H1 (cell line): Measurements from ENCODE around the gene EPB41L5. TPM values are rescaled to one million over a fixed set of nuclear protein-coding genes. Genes with fewer than 3 reads are reported as not detected.

Source experiments
- CTCF ChIA-PET: fragments of 300-600 bp; sonication (Branson Sonifier 250); formaldehyde crosslinking; loops from one replicate; lab custom pipeline; 2021; ENCODE audit not compliant: partially characterized antibody; lab: Charles Lee
- POLR2A ChIA-PET: fragments of 300-600 bp; sonication (Branson Sonifier 250); formaldehyde crosslinking; loops from one replicate; lab custom pipeline; 2021; ENCODE audit warnings: inconsistent platforms; ENCODE audit not compliant: partially characterized antibody; lab: Charles Lee
- DNase-seq, 2 experiments: peaks; one replicate each; pipeline versions ENCODE4 v3.0.0 to v3.0.0-alpha.2; 2010 to 2022; ENCODE audit warnings: low spot score in 2 of 2, low read depth in 1 of 2, mixed read lengths in 1 of 2
- FAIRE-seq: peaks from 2 replicates; lab custom pipeline; 2011; peaks lifted over from hg19 to GRCh38; lab: Jason Lieb, UNC
- H2AFZ ChIP-seq: 2 replicates; pipeline ENCODE4 v1.8.1; 2012; ENCODE audit warnings: low read length, inconsistent platforms
- H2AK5ac ChIP-seq: 2 replicates; pipeline ENCODE4 v1.6.1; 2013; ENCODE audit warnings: low read depth, low read length
- H2BK120ac ChIP-seq: replicated peaks from 2 replicates; pipeline ENCODE3; 2013; ENCODE audit warnings: low read depth, low read length, inconsistent platforms
- H2BK12ac ChIP-seq: 2 replicates; pipeline ENCODE4 v1.6.1; 2013; ENCODE audit warnings: low read depth, low read length
- H2BK15ac ChIP-seq: 2 replicates; pipeline ENCODE4 v1.6.1; 2013; ENCODE audit warnings: low read length
- H2BK20ac ChIP-seq: 2 replicates; pipeline ENCODE4 v1.6.1; 2013; ENCODE audit warnings: low read length
- H2BK5ac ChIP-seq: 2 replicates; pipeline ENCODE4 v1.6.1; 2013; ENCODE audit warnings: low read depth, low read length
- H3K14ac ChIP-seq: 2 replicates; pipeline ENCODE4 v1.6.1; 2013; ENCODE audit warnings: inconsistent platforms; ENCODE audit not compliant: insufficient read length
- H3K18ac ChIP-seq: 2 replicates; pipeline ENCODE4 v1.6.1; 2013; ENCODE audit warnings: low read length; ENCODE audit errors: extremely low read depth
- H3K23ac ChIP-seq: 2 replicates; pipeline ENCODE4 v1.6.1; 2013; ENCODE audit warnings: inconsistent platforms; ENCODE audit not compliant: insufficient read length
- H3K23me2 ChIP-seq: 2 replicates; pipeline ENCODE4 v1.6.1; 2013; ENCODE audit warnings: low read depth, low read length
- H3K27ac ChIP-seq: 2 replicates; pipeline ENCODE4 v1.6.1; 2011; ENCODE audit warnings: low read depth, low read length, inconsistent platforms
- H3K27me3 ChIP-seq, 4 experiments: replicated peaks in 1 of 4; 1 replicate in 1 of 4; 2 replicates in 3 of 4; pipeline versions ENCODE4 v1.6.1 to v1.8.1; 2011 to 2013; ENCODE audit warnings: low read length in 3 of 4, mild to moderate bottlenecking in 3 of 4, inconsistent platforms in 2 of 4, mixed read lengths in 2 of 4, moderate library complexity in 1 of 4; ENCODE audit not compliant: control insufficient read depth in 3 of 4, insufficient read depth in 3 of 4; ENCODE audit errors: extremely low read depth in 1 of 4
- H3K36me3 ChIP-seq, 4 experiments: 2 replicates each; pipeline versions ENCODE4 v1.6.1 to v1.8.1; 2011 to 2013; ENCODE audit warnings: mild to moderate bottlenecking in 4 of 4, low read length in 3 of 4, moderate library complexity in 2 of 4, control low read depth in 1 of 4, inconsistent platforms in 1 of 4; ENCODE audit not compliant: insufficient read depth in 4 of 4, control insufficient read depth in 2 of 4
- H3K4ac ChIP-seq: replicated peaks from 2 replicates; pipeline ENCODE3; 2013; ENCODE audit warnings: low read length, low read depth, mixed read lengths, inconsistent platforms; ENCODE audit not compliant: insufficient read length
- H3K4me1 ChIP-seq, 4 experiments: replicated peaks in 1 of 4; 1 replicate in 1 of 4; 2 replicates in 3 of 4; pipeline versions ENCODE4 v1.6.1 to v1.8.1; 2011 to 2013; ENCODE audit warnings: low read length in 3 of 4, inconsistent platforms in 2 of 4, mixed read lengths in 1 of 4; ENCODE audit not compliant: insufficient read depth in 4 of 4, control insufficient read depth in 3 of 4
- H3K4me2 ChIP-seq, 2 experiments: 2 replicates each; pipeline versions ENCODE4 v1.6.1 to v1.8.1; 2011 to 2013; ENCODE audit warnings: low read depth in 2 of 2, low read length in 2 of 2, control low read depth in 1 of 2, inconsistent platforms in 1 of 2, mild to moderate bottlenecking in 1 of 2; ENCODE audit not compliant: insufficient read depth in 1 of 2
- H3K4me3 ChIP-seq, 4 experiments: fragments of 200-600, 300-600 bp in 1 of 4; sonication (generic), shearing (Covaris generic), sonication (Bioruptor Twin) in 1 of 4; 2 replicates each; pipeline versions ENCODE4 v1.5.1 to v1.8.1; 2011 to 2016; ENCODE audit warnings: low read length in 4 of 4, low read depth in 3 of 4, control low read depth in 2 of 4, inconsistent platforms in 2 of 4, mild to moderate bottlenecking in 2 of 4, mixed read lengths in 1 of 4, moderate library complexity in 1 of 4; ENCODE audit not compliant: insufficient read depth in 2 of 4; ENCODE audit errors: extremely low read depth in 1 of 4
- H3K56ac ChIP-seq: replicated peaks from 2 replicates; pipeline ENCODE3; 2013; ENCODE audit warnings: low read depth, mild to moderate bottlenecking, mixed read lengths, low read length, inconsistent platforms; ENCODE audit not compliant: insufficient read length
- H3K79me1 ChIP-seq: 2 replicates; pipeline ENCODE4 v1.6.1; 2013; ENCODE audit warnings: low read depth, low read length, control low read depth
- H3K79me2 ChIP-seq, 2 experiments: 2 replicates each; pipeline versions ENCODE4 v1.6.1 to v1.8.1; 2012 to 2013; ENCODE audit warnings: low read length in 2 of 2, mild to moderate bottlenecking in 2 of 2, inconsistent platforms in 1 of 2; ENCODE audit not compliant: insufficient read depth in 2 of 2, control insufficient read depth in 1 of 2
- H3K9ac ChIP-seq, 4 experiments: replicated peaks in 1 of 4; 1 replicate in 1 of 4; 2 replicates in 3 of 4; pipeline versions ENCODE4 v1.6.1 to v1.8.1; 2011 to 2013; ENCODE audit warnings: low read depth in 3 of 4, low read length in 3 of 4, control low read depth in 2 of 4, mild to moderate bottlenecking in 2 of 4, moderate library complexity in 2 of 4, inconsistent platforms in 1 of 4; ENCODE audit errors: extremely low read depth in 1 of 4
- H3K9me3 ChIP-seq, 2 experiments: 2 replicates each; pipeline versions ENCODE4 v1.6.1 to v1.8.1; 2012 to 2013; ENCODE audit warnings: mild to moderate bottlenecking in 2 of 2, moderate library complexity in 2 of 2, control low read depth in 1 of 2, inconsistent platforms in 1 of 2, low read depth in 1 of 2, low read length in 1 of 2, mixed read lengths in 1 of 2; ENCODE audit not compliant: insufficient read depth in 2 of 2
- H4K20me1 ChIP-seq, 2 experiments: replicated peaks in 1 of 2; 2 replicates each; pipeline versions ENCODE3 to v1.8.1; 2011 to 2013; ENCODE audit warnings: inconsistent platforms in 2 of 2, low read length in 2 of 2, mild to moderate bottlenecking in 1 of 2; ENCODE audit not compliant: insufficient read depth in 2 of 2, control insufficient read depth in 1 of 2
- H4K5ac ChIP-seq: 2 replicates; pipeline ENCODE4 v1.6.1; 2013; ENCODE audit warnings: low read length, low read depth, mixed read lengths, inconsistent platforms; ENCODE audit not compliant: insufficient read length
- H4K8ac ChIP-seq: 2 replicates; pipeline ENCODE4 v1.8.0; 2013; ENCODE audit warnings: mild to moderate bottlenecking, moderate library complexity, low read length, inconsistent platforms; ENCODE audit not compliant: insufficient read depth; ENCODE audit errors: extremely low read depth
- H4K91ac ChIP-seq: replicated peaks from 2 replicates; pipeline ENCODE3; 2013; ENCODE audit warnings: low read length, mixed read lengths, inconsistent platforms; ENCODE audit not compliant: insufficient read length
- CHD1 ChIP-seq: IDR thresholded peaks from 2 replicates; pipeline ENCODE4 v1.6.1; 2012; ENCODE audit warnings: low read depth, low read length, improper control_type of control experiment
- KDM5A ChIP-seq: fragments of 200-600 bp; IDR thresholded peaks from 2 replicates; pipeline ENCODE4 v1.7.1; 2012; ENCODE audit warnings: mild to moderate bottlenecking, low read length, inconsistent platforms, mixed read lengths
- WGBS, 2 experiments: shearing (Covaris generic) in 1 of 2; methylation state at CpG; one replicate each; pipeline versions ENCODE4 v1.1.6 to v1.1.7; 2013 to 2015; ENCODE audit warnings: low lambda C conversion rate in 2 of 2, mixed read lengths in 2 of 2, inconsistent platforms in 1 of 2, low coverage in 1 of 2, missing lambda C conversion rate in 1 of 2; ENCODE audit not compliant: insufficient replicate concordance in 2 of 2, insufficient coverage in 1 of 2, insufficient read length in 1 of 2; ENCODE audit errors: extremely low coverage in 1 of 2, missing lambda C conversion rate in 1 of 2; 5-methylcytosine and 5-hydroxymethylcytosine counted together
- polyA plus RNA-seq, 7 experiments: library from polyadenylated mRNA; depleted of rRNA in 3 of 7; stranded (reverse) in 5 of 7; unstranded in 2 of 7; fragments of >200 nt in 5 of 7; fragments of 200-250 nt in 2 of 7; gene quantifications; 1 replicate in 5 of 7; 2 replicates in 1 of 7; 4 replicates in 1 of 7; pipeline versions ENCODE4 v1.2.1 to v1.2.3, GENCODE V29; 2011 to 2013; ENCODE audit warnings: missing spikeins in 2 of 7, mixed read lengths in 2 of 7
- total RNA-seq: library from RNA; stranded (reverse); fragmentation: NEBNext Ultra II Directional; extraction: Animal tissue kit (Norgen Biotek cat#: 25700); gene quantifications from 2 replicates; pipeline ENCODE4 v1.2.1, GENCODE V29; 2021

EPB41L5 gene
- total and polyA plus RNA-seq, 2 of the 8 experiments (the other 6 are each of a cell fraction or from before 2014, with no cell fraction given) = 13.5 to 32.3 TPM

DNA sequence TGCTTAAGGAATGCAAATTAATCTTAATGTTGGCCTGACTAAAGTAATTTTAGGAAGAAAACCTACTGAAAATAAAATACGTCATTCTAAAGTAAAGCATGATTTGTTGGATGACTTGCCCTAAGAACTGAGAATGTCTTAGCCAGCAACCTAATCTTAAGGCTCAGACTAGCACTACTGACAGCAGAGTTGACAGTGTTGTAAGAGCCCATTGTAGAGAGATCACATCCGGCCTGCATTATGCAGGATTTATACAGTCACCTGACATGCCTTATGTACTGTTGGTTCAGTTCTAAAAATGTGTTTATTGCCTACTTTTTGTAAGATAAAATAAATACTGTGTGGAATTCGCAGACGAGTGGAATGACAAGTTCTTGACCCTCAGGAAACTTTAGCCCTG is 128.0 kb downstream of the EPB41L5 start:
- H3K4ac ChIP-seq = no peak overlapping the region
- CTCF ChIA-PET = interaction anchor here (2.0 kb wide), 1 partner anchor 35 kb away, joined by 7 read pairs; no protein-coding TSS in a partner anchor
- H4K91ac ChIP-seq = no peak overlapping the region
- no peak overlapping the region for H4K8ac ChIP-seq
- no peaks in the 10 kb centered on the region for H3K79me2 ChIP-seq
- no peak overlapping the region for H3K14ac ChIP-seq
- H3K23ac ChIP-seq = no peak overlapping the region
- H3K4me2 ChIP-seq = no peak overlapping the region
- H3K27me3 ChIP-seq = no peaks in the 10 kb centered on the region
- TF ChIP-seq KDM5A (no peak), CHD1 (no peak)
- TF ChIP-seq, all 59 proteins: peak for 0
- Histone ChIP-seq H3K9ac (no peak overlapping the region; a peak in 1 of 7 replicates), H3K56ac (no peak overlapping the region), H2BK15ac (no peak overlapping the region), H2BK20ac (no peak overlapping the region), H3K36me3 (no peaks in the 10 kb centered on the region; a peak in 1 of 8 replicates), H3K4me1 (no peaks in the 10 kb centered on the region), H3K79me1 (no peaks in the 10 kb centered on the region), H2BK120ac (no peak overlapping the region), H2BK5ac (no peak overlapping the region), H3K23me2 (no peaks in the 10 kb centered on the region), H3K27ac (no peak overlapping the region), H2BK12ac (no peak overlapping the region), H4K20me1 (no peaks in the 10 kb centered on the region), H4K5ac (no peak overlapping the region), H3K4me3 (no peak overlapping the region), H3K9me3 (no peaks in the 10 kb centered on the region), H2AK5ac (no peak overlapping the region), H3K18ac (no peak overlapping the region), H2AFZ (no peak overlapping the region)
- POLR2A ChIA-PET = no interaction called here
- DNase-seq (no peak), FAIRE-seq (no peak)
- 86% methylated on average over 4 of the region's 4 CpGs; no CpG with 5 or more reads in 1 of the 2 experiments for WGBS, 2 experiments
